Endodermal cell (in vitro differentiated cells): ENCODE measurements around the gene GLT8D2. TPM values are rescaled to one million over a fixed set of nuclear protein-coding genes. Genes with fewer than 3 reads are reported as not detected.

Experiments used
- DNase-seq: peaks from one replicate; pipeline ENCODE4 v3.0.0-alpha.2; 2017
- H3K27ac ChIP-seq: 2 replicates; pipeline ENCODE4 v1.5.1; 2013; ENCODE audit warnings: mild to moderate bottlenecking, low read depth, low read length, moderate library complexity
- H3K27me3 ChIP-seq: 2 replicates; pipeline ENCODE4 v1.6.1; 2013; ENCODE audit warnings: mild to moderate bottlenecking, low read length, moderate library complexity; ENCODE audit not compliant: insufficient read depth, control insufficient read depth, poor library complexity, severe bottlenecking
- H3K36me3 ChIP-seq: 2 replicates; pipeline ENCODE4 v1.7.0; 2013; ENCODE audit warnings: mild to moderate bottlenecking, low read length, moderate library complexity; ENCODE audit not compliant: control insufficient read depth, insufficient read depth
- H3K4me1 ChIP-seq: one replicate; pipeline ENCODE4 v1.7.0; 2013; ENCODE audit warnings: low read length; ENCODE audit not compliant: control insufficient read depth, insufficient read depth
- H3K4me3 ChIP-seq: 2 replicates; pipeline ENCODE4 v1.5.1; 2013; ENCODE audit warnings: mild to moderate bottlenecking, low read length, moderate library complexity
- H3K9ac ChIP-seq: 2 replicates; pipeline ENCODE4 v1.6.1; 2013; ENCODE audit warnings: mild to moderate bottlenecking, low read length, moderate library complexity; ENCODE audit not compliant: poor library complexity, severe bottlenecking; ENCODE audit errors: extremely low read depth
- H3K9me3 ChIP-seq: 2 replicates; pipeline ENCODE4 v1.6.1; 2013; ENCODE audit warnings: mild to moderate bottlenecking, low read length, moderate library complexity; ENCODE audit not compliant: control insufficient read depth
- H3K27ac Mint-ChIP-seq: 2 replicates; pipeline ENCODE4 v1.8.0; 2020; ENCODE audit warnings: mixed read lengths
- H3K27me3 Mint-ChIP-seq: 2 replicates; pipeline ENCODE4 v1.8.0; 2021; ENCODE audit warnings: mild to moderate bottlenecking, mixed read lengths; ENCODE audit not compliant: insufficient read depth
- H3K36me3 Mint-ChIP-seq: 2 replicates; pipeline ENCODE4 v1.8.0; 2020; ENCODE audit warnings: low read depth, mixed read lengths
- H3K4me1 Mint-ChIP-seq: 2 replicates; pipeline ENCODE4 v1.8.0; 2020; ENCODE audit warnings: mixed read lengths
- H3K4me3 Mint-ChIP-seq: 2 replicates; pipeline ENCODE4 v1.8.0; 2020; ENCODE audit warnings: mild to moderate bottlenecking, moderate library complexity, mixed read lengths
- H3K9me3 Mint-ChIP-seq: 2 replicates; pipeline ENCODE4 v1.8.0; 2020; ENCODE audit warnings: mild to moderate bottlenecking, mixed read lengths
- WGBS, 2 experiments: methylation state at CpG; one replicate each; pipeline versions ENCODE4 v1.1.5 to v1.1.7; 2013; ENCODE audit warnings: missing lambda C conversion rate in 2 of 2, mixed read lengths in 1 of 2; ENCODE audit not compliant: insufficient coverage in 1 of 2, insufficient read length in 1 of 2; 5-methylcytosine and 5-hydroxymethylcytosine counted together
- long read RNA-seq, 4 experiments: library from polyadenylated mRNA in 2 of 4; library from RNA in 1 of 4; library from capped mRNA in 1 of 4; stranded (forward) in 3 of 4; unstranded in 1 of 4; transcript quantifications; one replicate each; pipeline ENCODE4 v2.0.0, GENCODE V29; 2020 to 2021; ENCODE audit warnings: inconsistent platforms in 1 of 4
- polyA plus RNA-seq, 2 experiments: library from polyadenylated mRNA; stranded (reverse); fragments of 50-300 nt; gene quantifications; one replicate each; pipeline ENCODE4 v1.2.3, GENCODE V29; 2013
- total RNA-seq, 2 donors: library from RNA; stranded (reverse); fragmentation: NEBNext Ultra II Directional in 1 of 2; extraction: Animal tissue kit (Norgen Biotek cat#: 25700) in 1 of 2; gene quantifications; 2 replicates in 1 of 2; 3 replicates in 1 of 2; pipeline ENCODE4 v1.2.1, GENCODE V29; 2021
- TF ChIP-seq, protein P1 (sequence below): fragments of 200-600 bp; sonication (generic); conservative IDR thresholded peaks from 2 replicates; pipeline ENCODE4 v1.5.0; 2021; ENCODE audit warnings: antibody characterized with exemption, mild to moderate bottlenecking

The GLT8D2 gene, protein sequence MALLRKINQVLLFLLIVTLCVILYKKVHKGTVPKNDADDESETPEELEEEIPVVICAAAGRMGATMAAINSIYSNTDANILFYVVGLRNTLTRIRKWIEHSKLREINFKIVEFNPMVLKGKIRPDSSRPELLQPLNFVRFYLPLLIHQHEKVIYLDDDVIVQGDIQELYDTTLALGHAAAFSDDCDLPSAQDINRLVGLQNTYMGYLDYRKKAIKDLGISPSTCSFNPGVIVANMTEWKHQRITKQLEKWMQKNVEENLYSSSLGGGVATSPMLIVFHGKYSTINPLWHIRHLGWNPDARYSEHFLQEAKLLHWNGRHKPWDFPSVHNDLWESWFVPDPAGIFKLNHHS
- 1 to 10 TPM in 1 of 2 donors, under 1 TPM in 1; 0.69 to 1.3 TPM for total RNA-seq
- polyA plus RNA-seq (2013, experiment 1 of 2) = 3.7 TPM
- 4.1 TPM for polyA plus RNA-seq (2013, experiment 2 of 2)
- long read RNA-seq, experiment 1, partial matches to known transcripts = 1 of 1 reads
- long read RNA-seq, experiment 1, other reads (novel, unspliced or antisense) = 0 of 1 reads
- long read RNA-seq, experiment 2, partial matches to known transcripts = 0 of 1 reads
- long read RNA-seq, experiment 2, other reads (novel, unspliced or antisense) = 1 of 1 reads
- long read RNA-seq, experiment 3, partial matches to known transcripts = 2 of 4 reads
- long read RNA-seq, experiment 3, other reads (novel, unspliced or antisense) = 1 of 4 reads
- long read RNA-seq, experiment 4, partial matches to known transcripts = 1 of 1 reads
- long read RNA-seq, experiment 4, other reads (novel, unspliced or antisense) = 0 of 1 reads

DNA sequence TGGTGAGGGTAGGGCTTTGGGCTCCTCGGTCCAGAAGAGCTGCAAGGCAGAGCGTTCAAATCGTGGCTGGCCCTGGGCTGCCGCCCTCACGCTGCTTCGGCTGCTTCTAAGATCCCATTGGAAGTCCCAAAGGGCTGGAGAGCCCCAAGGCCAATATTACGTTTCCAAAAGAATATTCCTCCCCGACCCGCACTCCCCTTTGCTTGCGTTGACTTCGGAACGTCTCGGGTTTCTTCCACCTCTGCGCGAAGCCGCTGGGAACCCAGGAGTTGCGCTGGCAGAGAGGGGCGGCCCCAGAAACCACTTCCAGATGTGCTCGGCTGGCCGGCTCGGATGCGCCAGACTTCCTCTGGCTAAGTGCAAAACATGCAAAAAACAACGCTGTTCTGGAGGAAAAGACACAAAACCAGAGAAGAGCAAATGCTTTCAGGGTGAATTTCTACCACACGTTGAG, at the start of gene GLT8D2:
Gene GLT8D2, minus strand, starts transcription at position 285 of the 454 bp plus-strand sequence. CDS start 30,539 bp downstream, outside the sequence.
- H3K9me3 Mint-ChIP-seq = no peaks in the 10 kb centered on the region
- H3K4me1 ChIP-seq = no peaks in the 10 kb centered on the region
- peaks cover 26% of the 10 kb centered on the region for H3K27me3 ChIP-seq
- peak within 1 kb of the TSS; percentile 12 for H3K9ac ChIP-seq
- H3K27ac Mint-ChIP-seq = no peak within 1 kb of the TSS
- no peaks in the 10 kb centered on the region for H3K36me3 ChIP-seq
- peaks cover 11% of the 10 kb centered on the region for H3K4me1 Mint-ChIP-seq
- H3K27me3 Mint-ChIP-seq = peaks cover 30% of the 10 kb centered on the region
- TF ChIP-seq, protein P1, sequence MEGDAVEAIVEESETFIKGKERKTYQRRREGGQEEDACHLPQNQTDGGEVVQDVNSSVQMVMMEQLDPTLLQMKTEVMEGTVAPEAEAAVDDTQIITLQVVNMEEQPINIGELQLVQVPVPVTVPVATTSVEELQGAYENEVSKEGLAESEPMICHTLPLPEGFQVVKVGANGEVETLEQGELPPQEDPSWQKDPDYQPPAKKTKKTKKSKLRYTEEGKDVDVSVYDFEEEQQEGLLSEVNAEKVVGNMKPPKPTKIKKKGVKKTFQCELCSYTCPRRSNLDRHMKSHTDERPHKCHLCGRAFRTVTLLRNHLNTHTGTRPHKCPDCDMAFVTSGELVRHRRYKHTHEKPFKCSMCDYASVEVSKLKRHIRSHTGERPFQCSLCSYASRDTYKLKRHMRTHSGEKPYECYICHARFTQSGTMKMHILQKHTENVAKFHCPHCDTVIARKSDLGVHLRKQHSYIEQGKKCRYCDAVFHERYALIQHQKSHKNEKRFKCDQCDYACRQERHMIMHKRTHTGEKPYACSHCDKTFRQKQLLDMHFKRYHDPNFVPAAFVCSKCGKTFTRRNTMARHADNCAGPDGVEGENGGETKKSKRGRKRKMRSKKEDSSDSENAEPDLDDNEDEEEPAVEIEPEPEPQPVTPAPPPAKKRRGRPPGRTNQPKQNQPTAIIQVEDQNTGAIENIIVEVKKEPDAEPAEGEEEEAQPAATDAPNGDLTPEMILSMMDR = no peak
- peak within 1 kb of the TSS; percentile 64 for H3K4me3 Mint-ChIP-seq
- H3K36me3 Mint-ChIP-seq = no peaks in the 10 kb centered on the region
- no peak within 1 kb of the TSS for H3K27ac ChIP-seq
- H3K4me3 ChIP-seq = peak within 1 kb of the TSS; percentile 79
- peak; percentile 92 for DNase-seq
- no peaks in the 10 kb centered on the region for H3K9me3 ChIP-seq
- WGBS, 2 experiments = 3 to 4% methylated on average over 15 to 24 of the region's 24 CpGs

DNA sequence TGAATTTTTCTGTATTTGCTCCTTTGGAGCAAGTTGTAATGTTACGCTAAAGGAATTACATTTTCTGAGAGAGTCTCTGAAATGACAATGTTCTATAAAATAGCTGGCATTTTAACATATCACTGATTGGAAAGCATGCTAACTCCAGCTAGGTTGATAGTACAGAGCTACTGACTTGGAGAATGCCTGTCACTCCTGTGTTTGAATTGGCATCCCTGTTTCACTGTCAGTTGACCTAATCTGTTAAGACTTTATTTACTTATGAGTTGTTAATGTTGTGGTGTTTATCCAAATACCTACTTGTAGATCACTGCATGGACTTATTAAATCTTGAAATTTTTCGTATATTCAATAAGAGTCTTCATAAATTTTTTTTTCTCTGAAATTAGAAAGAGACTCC, 48.0 kb upstream of the GLT8D2 start:
- H3K9me3 Mint-ChIP-seq = peaks cover 6% of the 10 kb centered on the region
- Histone ChIP-seq H3K36me3 (peaks cover 11% of the 10 kb centered on the region), H3K4me3 (no peak overlapping the region), H3K27me3 (no peaks in the 10 kb centered on the region), H3K9ac (no peak overlapping the region), H3K27ac (no peak overlapping the region), H3K4me1 (no peaks in the 10 kb centered on the region), H3K9me3 (no peaks in the 10 kb centered on the region)
- DNase-seq = no peak
- TF ChIP-seq, protein P1 = no peak
- H3K4me3 Mint-ChIP-seq = no peak overlapping the region
- 90% methylated on average over 1 of the region's 2 CpGs; no CpG with 5 or more reads in 1 of the 2 experiments for WGBS, 2 experiments
- H3K36me3 Mint-ChIP-seq = peaks cover 10% of the 10 kb centered on the region
- H3K4me1 Mint-ChIP-seq = peaks cover 21% of the 10 kb centered on the region
- H3K27me3 Mint-ChIP-seq = no peaks in the 10 kb centered on the region
- no peak overlapping the region for H3K27ac Mint-ChIP-seq

DNA sequence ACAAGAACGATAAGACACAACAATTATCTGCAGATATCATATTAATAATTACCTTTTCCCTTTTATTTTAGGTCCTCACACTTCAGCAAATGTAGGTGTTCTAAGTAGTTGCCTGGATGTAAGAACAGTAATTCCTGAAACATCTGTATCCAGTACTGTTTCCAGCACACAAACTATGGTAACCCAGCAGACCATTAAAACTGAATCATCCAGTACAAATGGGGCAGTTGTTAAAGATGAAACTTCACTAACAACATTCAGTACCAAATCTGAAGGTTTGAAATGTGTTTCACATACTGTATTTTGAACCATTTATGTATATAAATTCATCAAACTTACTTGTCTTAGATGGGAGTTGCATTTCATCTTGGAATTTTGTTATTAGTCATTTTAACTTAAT, 45.3 kb upstream of the GLT8D2 start:
- peaks cover 21% of the 10 kb centered on the region for H3K4me1 Mint-ChIP-seq
- 100% methylated on average over 1 of the region's 1 CpG; no CpG with 5 or more reads in 1 of the 2 experiments for WGBS, 2 experiments
- H3K4me3 Mint-ChIP-seq = no peak overlapping the region
- no peaks in the 10 kb centered on the region for H3K27me3 ChIP-seq
- H3K27me3 Mint-ChIP-seq = no peaks in the 10 kb centered on the region
- DNase-seq = no peak
- no peak overlapping the region for H3K4me3 ChIP-seq
- TF ChIP-seq, protein P1 = no peak
- no peak overlapping the region for H3K27ac Mint-ChIP-seq
- H3K27ac ChIP-seq = no peak overlapping the region
- H3K36me3 ChIP-seq = peaks cover 15% of the 10 kb centered on the region
- H3K9me3 Mint-ChIP-seq = peaks cover 6% of the 10 kb centered on the region
- no peak overlapping the region for H3K9ac ChIP-seq
- H3K36me3 Mint-ChIP-seq = peaks cover 10% of the 10 kb centered on the region
- H3K9me3 ChIP-seq = no peaks in the 10 kb centered on the region
- H3K4me1 ChIP-seq = no peaks in the 10 kb centered on the region
